ENCODE data around the gene CCDC106.

The CCDC106 gene

DNA sequence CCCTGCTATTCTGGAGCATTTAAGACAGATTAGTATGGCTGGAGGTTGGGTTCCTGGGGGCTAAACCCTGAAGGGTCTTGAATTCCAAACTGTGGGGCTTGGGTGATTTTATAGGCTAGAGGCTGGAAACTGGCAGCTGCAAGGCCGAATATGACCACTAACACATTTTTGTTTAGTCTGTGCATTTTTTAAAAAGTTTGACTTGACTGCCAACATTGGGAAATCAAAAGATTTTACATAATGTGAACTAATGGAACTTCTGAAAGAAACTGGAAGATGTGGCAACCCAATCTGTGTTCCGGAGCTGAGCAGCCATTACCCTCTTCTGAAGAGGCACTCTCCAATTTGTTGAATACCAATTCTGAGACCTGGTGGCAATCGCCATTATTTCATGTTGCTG is 28.7 kb upstream of the CCDC106 start:
- TF ChIP-seq, protein P1, sequence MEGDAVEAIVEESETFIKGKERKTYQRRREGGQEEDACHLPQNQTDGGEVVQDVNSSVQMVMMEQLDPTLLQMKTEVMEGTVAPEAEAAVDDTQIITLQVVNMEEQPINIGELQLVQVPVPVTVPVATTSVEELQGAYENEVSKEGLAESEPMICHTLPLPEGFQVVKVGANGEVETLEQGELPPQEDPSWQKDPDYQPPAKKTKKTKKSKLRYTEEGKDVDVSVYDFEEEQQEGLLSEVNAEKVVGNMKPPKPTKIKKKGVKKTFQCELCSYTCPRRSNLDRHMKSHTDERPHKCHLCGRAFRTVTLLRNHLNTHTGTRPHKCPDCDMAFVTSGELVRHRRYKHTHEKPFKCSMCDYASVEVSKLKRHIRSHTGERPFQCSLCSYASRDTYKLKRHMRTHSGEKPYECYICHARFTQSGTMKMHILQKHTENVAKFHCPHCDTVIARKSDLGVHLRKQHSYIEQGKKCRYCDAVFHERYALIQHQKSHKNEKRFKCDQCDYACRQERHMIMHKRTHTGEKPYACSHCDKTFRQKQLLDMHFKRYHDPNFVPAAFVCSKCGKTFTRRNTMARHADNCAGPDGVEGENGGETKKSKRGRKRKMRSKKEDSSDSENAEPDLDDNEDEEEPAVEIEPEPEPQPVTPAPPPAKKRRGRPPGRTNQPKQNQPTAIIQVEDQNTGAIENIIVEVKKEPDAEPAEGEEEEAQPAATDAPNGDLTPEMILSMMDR (IDR thresholded peaks at IDR 0.05; ENCODE audit: low read depth, low read length): no peak
- no peak overlapping the region for H3K4me3 ChIP-seq (ENCODE audit: low read depth, low read length)
- no peak for DNase-seq (ENCODE audit: low read depth, low spot score)
- in situ Hi-C loops (cut with HindIII; ENCODE audit: low sequenced_read_pairs): no loop called here

- DNase-seq (ENCODE audit: low read depth, low spot score): no peak
- in situ Hi-C loops (cut with HindIII; ENCODE audit: low sequenced_read_pairs): no loop called here
- H3K4me3 ChIP-seq (ENCODE audit: low read depth, low read length): no peak overlapping the region
- TF ChIP-seq, protein P1 (IDR thresholded peaks at IDR 0.05; ENCODE audit: low read depth, low read length): no peak
Measured at GRCh38 chr19:55620410-55621204, 27.4 kb upstream of the CCDC106 start.

GRCh38 chr19:55621205-55621672 is 26.8 kb upstream of the CCDC106 start:
- TF ChIP-seq, protein P1 (IDR thresholded peaks at IDR 0.05; ENCODE audit: low read depth, low read length): no peak
- in situ Hi-C loops (cut with HindIII; ENCODE audit: low sequenced_read_pairs): no loop called here
- no peak overlapping the region for H3K4me3 ChIP-seq (ENCODE audit: low read depth, low read length)
- no peak for DNase-seq (ENCODE audit: low read depth, low spot score)

- no peak for DNase-seq (ENCODE audit: low read depth, low spot score)
- no peak overlapping the region for H3K4me3 ChIP-seq (ENCODE audit: low read depth, low read length)
- TF ChIP-seq, protein P1 (IDR thresholded peaks at IDR 0.05; ENCODE audit: low read depth, low read length): no peak
- in situ Hi-C loops (cut with HindIII; ENCODE audit: low sequenced_read_pairs): no loop called here
Measured at GRCh38 chr19:55621673-55622231, 26.3 kb upstream of the CCDC106 start.

DNA sequence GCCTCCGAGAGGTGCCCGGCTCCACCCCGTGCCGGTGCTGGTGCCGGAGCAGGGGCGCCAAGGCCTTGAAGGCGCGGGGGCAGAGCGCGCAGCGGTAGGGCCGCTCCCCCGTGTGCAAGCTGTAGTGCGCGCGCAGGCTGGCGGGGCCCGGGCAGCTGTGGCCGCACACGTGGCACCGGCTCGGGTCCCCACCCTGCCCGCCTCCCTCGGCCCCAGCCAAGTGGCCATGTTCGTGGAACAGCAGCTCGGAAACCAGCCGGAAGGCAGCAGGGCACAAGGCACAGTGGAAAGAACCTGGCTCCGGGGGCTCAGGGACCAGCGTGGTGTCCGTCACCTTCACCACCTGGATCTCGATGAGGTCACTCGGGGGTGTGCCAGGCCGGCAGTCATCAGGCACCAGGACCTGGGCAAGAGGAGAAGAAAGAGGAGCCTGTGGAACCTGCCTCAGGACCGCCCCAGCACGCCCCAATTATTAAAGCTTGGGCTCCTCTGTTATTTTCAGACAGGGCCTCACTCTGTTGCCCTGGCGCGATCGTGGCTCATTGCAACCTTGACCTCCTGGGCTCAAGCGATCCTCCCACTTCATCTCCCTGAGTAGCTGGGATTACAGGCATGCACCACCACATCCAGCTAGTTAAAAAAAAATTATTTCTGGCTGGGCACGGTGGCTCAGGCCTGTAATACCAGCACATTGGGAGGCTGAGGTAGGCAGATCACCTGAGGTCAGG is 25.6 kb upstream of the CCDC106 start:
- DNase-seq (ENCODE audit: low read depth, low spot score): no peak
- in situ Hi-C loops (cut with HindIII; ENCODE audit: low sequenced_read_pairs): no loop called here
- TF ChIP-seq, protein P1 (IDR thresholded peaks at IDR 0.05; ENCODE audit: low read depth, low read length): no peak
- no peak overlapping the region for H3K4me3 ChIP-seq (ENCODE audit: low read depth, low read length)

- no peak for DNase-seq (ENCODE audit: low read depth, low spot score)
- in situ Hi-C loops (cut with HindIII; ENCODE audit: low sequenced_read_pairs): no loop called here
- H3K4me3 ChIP-seq (ENCODE audit: low read depth, low read length): no peak overlapping the region
- TF ChIP-seq, protein P1 (IDR thresholded peaks at IDR 0.05; ENCODE audit: low read depth, low read length): no peak
Measured at GRCh38 chr19:55623130-55623529, 24.9 kb upstream of the CCDC106 start.
